ENCODE data around the gene GRIFIN. TPM values are rescaled to one million over a fixed set of nuclear protein-coding genes. Genes with fewer than 3 reads are reported as not detected.

Gene GRIFIN
- total RNA-seq, 2 experiments from 2014 or later = not detected

DNA sequence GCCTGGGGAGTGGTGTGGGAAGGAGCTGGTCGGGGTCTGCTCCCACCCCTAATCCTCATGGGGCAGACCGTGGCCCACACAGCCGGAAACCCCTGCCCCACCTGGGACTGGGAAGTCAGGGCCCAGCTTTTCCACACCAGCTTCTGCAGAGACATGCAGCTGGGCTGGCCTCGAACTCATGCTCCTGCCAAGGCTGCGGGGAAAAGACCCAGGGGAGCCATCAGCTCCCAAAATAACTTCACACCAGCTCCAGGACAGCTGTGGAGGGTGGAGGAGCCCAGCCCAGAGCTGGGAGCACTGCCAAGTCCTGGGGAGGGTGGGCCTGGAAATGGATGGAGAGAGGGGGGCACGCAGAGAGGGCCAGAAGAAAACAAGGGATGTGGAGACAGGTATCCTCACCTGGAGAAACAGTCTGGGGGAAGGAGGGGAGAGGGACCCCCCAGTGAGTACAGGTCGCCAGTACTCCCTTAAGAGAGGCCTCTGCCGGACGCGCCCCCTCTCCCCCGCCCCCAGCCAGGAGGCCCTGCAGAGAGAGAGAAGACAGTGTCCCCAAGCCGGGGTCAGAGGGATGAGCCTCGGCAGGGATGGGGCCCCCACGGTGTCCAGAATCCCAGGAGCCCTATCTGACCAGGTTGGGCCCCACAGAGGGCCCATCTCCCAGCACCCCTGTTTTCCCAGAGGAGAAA lies 11.5 kb upstream of the GRIFIN start:
- TF ChIP-seq, protein P1, sequence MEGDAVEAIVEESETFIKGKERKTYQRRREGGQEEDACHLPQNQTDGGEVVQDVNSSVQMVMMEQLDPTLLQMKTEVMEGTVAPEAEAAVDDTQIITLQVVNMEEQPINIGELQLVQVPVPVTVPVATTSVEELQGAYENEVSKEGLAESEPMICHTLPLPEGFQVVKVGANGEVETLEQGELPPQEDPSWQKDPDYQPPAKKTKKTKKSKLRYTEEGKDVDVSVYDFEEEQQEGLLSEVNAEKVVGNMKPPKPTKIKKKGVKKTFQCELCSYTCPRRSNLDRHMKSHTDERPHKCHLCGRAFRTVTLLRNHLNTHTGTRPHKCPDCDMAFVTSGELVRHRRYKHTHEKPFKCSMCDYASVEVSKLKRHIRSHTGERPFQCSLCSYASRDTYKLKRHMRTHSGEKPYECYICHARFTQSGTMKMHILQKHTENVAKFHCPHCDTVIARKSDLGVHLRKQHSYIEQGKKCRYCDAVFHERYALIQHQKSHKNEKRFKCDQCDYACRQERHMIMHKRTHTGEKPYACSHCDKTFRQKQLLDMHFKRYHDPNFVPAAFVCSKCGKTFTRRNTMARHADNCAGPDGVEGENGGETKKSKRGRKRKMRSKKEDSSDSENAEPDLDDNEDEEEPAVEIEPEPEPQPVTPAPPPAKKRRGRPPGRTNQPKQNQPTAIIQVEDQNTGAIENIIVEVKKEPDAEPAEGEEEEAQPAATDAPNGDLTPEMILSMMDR (IDR thresholded peaks at IDR 0.05) = no peak
- ATAC-seq = no peak
- intact Hi-C loops (cut with micrococcal nuclease) = no loop called here
- CTCF ChIA-PET = no interaction called here
- peaks cover 2% of the 10 kb centered on the region for H3K27me3 Mint-ChIP-seq
- H3K4me1 Mint-ChIP-seq (ENCODE audit: low read depth) = no peaks in the 10 kb centered on the region
- H3K27ac Mint-ChIP-seq = no peak overlapping the region
- H3K9me3 Mint-ChIP-seq = peaks cover 5% of the 10 kb centered on the region
- POLR2A ChIA-PET = no interaction called here
- no peak overlapping the region for H3K4me3 Mint-ChIP-seq
- DNase-seq = no peak
- H3K36me3 Mint-ChIP-seq (ENCODE audit: low read depth) = no peaks in the 10 kb centered on the region

DNA sequence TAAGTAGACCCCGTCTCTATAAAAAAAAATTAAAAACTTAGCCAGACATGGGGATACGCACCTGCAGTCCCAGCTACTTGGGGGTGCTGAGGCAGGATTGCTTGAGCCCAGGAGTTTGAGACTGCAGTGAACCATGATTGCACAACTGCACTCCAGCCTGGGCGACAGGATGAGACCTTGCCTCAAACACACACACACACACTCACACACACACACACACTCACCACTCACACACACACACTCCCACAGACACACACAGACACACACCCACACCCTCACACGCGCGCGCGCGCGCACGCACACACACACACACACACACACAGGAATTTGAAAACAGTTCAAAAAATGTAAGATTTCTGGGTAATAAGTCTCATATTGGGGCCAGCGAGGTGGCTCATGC lies 8.7 kb upstream of the GRIFIN start:
- no peak for ATAC-seq
- Mint-ChIP-seq H3K27me3 (no peaks in the 10 kb centered on the region), H3K27ac (no peak overlapping the region), H3K4me3 (no peak overlapping the region), H3K9me3 (peaks cover 6% of the 10 kb centered on the region), H3K4me1 (ENCODE audit: low read depth) (no peaks in the 10 kb centered on the region), H3K36me3 (ENCODE audit: low read depth) (no peaks in the 10 kb centered on the region)
- intact Hi-C loops (cut with micrococcal nuclease) = no loop called here
- no peak for DNase-seq
- CTCF ChIA-PET = no interaction called here
- POLR2A ChIA-PET = no interaction called here
- TF ChIP-seq, protein P1 (IDR thresholded peaks at IDR 0.05) = no peak

DNA sequence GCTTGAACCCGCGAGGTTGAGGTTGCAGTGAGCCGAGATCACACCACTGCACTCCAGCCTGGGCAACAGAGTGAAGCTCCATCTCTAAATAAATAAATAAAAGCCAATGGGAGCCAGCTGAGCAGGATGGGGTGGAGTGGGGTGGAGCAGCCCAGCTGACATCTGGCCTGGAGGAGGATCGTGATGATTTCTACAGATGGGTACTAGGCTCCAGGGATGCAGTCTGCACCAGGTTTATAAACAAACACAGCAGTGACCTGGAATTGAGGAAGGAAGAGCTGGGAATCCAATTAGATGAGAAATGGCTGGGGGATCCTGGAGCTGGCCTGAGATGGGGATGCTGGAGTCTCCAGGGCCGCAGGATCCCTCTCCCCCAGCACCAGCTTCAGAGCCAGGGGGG lies 7.3 kb upstream of the GRIFIN start:
- DNase-seq (no peak), ATAC-seq (no peak)
- H3K27me3 Mint-ChIP-seq = no peaks in the 10 kb centered on the region
- no peaks in the 10 kb centered on the region for H3K4me1 Mint-ChIP-seq (ENCODE audit: low read depth)
- H3K4me3 Mint-ChIP-seq = no peak overlapping the region
- H3K9me3 Mint-ChIP-seq = peaks cover 6% of the 10 kb centered on the region
- intact Hi-C loops (cut with micrococcal nuclease) = no loop called here
- POLR2A ChIA-PET = interaction anchor here (1.0 kb wide), 1 partner anchor 35 kb away, joined by 3 read pairs; no protein-coding TSS in a partner anchor
- CTCF ChIA-PET = interaction anchor here (0.8 to 1.5 kb wide), 5 partner anchors 15 to 160 kb away, joined by 3 to 4 read pairs (median 3); no protein-coding TSS in a partner anchor
- no peak overlapping the region for H3K27ac Mint-ChIP-seq
- TF ChIP-seq, protein P1 (IDR thresholded peaks at IDR 0.05) = no peak
- H3K36me3 Mint-ChIP-seq (ENCODE audit: low read depth) = no peaks in the 10 kb centered on the region

DNA sequence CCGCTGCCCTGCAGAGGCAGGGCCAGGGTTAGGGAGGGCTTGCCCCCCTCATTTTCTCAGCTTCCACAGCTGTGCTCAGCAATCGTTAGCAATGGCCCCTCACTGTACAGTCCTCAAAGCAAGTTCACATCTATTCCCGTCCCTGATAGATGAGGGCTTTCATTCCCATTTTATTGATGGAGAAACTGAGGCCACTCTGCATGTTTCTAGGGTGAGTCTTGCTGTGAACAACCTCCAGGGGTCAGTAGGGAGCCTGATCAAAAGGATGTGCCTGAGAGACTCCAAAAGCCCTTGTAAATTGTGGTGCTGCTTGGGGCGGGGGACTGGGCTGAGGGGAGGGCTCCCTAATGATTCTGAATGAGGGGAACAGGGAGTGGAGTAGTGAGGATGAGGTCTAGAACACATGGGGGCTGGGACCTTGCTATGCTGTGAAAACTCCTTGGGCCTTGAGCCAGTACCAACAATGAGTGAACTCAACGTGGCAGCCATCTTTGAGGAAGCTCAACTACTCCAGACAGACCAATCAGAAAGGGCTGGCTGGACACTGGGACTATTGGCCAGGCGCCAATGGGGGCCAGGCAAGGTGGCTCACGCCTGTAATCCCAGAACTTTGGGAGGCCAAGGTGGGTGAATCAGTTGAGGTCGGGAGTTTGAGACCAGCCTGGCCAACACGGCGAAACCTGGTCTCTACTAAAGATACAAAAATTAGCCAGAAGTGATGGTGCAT lies 6.7 kb upstream of the GRIFIN start:
- intact Hi-C loops (cut with micrococcal nuclease) = no loop called here
- no peaks in the 10 kb centered on the region for H3K4me1 Mint-ChIP-seq (ENCODE audit: low read depth)
- DNase-seq = no peak
- CTCF ChIA-PET = interaction anchor here (1.0 to 1.5 kb wide), 5 partner anchors 16 to 227 kb away, joined by 3 to 4 read pairs (median 3); no protein-coding TSS in a partner anchor
- H3K36me3 Mint-ChIP-seq (ENCODE audit: low read depth) = no peaks in the 10 kb centered on the region
- peaks cover 6% of the 10 kb centered on the region for H3K9me3 Mint-ChIP-seq
- ATAC-seq = no peak
- POLR2A ChIA-PET = interaction anchor here (1.0 kb wide), 1 partner anchor 36 kb away, joined by 3 read pairs; no protein-coding TSS in a partner anchor
- H3K4me3 Mint-ChIP-seq = no peak overlapping the region
- no peak overlapping the region for H3K27ac Mint-ChIP-seq
- H3K27me3 Mint-ChIP-seq = no peaks in the 10 kb centered on the region
- TF ChIP-seq, protein P1 (IDR thresholded peaks at IDR 0.05) = peak; percentile 18

DNA sequence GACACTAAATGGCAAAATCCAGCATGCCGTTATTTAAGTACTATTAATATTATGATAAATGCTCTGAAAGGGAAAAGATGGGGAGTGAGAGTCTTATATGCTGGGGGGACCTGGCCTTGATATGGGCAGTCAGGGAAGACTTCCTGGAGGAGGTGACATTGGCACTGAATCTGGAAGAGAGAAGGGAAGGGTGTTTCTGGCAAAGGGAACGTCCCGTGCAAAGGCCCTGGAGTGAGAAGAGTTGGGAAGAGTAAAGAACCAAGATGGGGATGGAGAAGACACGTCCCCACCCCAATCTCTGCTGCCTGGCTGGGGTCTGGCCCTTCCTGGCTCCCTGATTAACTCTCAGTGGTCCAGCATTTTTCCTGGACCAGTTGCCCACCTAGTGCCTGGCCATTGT lies 5.0 kb upstream of the GRIFIN start:
- DNase-seq (no peak), ATAC-seq (no peak)
- CTCF ChIA-PET = interaction anchor here (1.3 to 1.9 kb wide), 3 partner anchors 12 to 229 kb away, joined by 4 to 6 read pairs (median 4); no protein-coding TSS in a partner anchor
- no peaks in the 10 kb centered on the region for H3K36me3 Mint-ChIP-seq (ENCODE audit: low read depth)
- no peaks in the 10 kb centered on the region for H3K27me3 Mint-ChIP-seq
- no peaks in the 10 kb centered on the region for H3K4me1 Mint-ChIP-seq (ENCODE audit: low read depth)
- peaks cover 6% of the 10 kb centered on the region for H3K9me3 Mint-ChIP-seq
- TF ChIP-seq, protein P1 (IDR thresholded peaks at IDR 0.05) = no peak
- no peak overlapping the region for H3K27ac Mint-ChIP-seq
- no peak overlapping the region for H3K4me3 Mint-ChIP-seq
- POLR2A ChIA-PET = no interaction called here
- intact Hi-C loops (cut with micrococcal nuclease) = no loop called here

All from activated CD8-positive, alpha-beta T cell treated with anti-CD3 and anti-CD28 coated beads for 36 hours (primary cell).